Measurements from ENCODE around the gene CACNG4. TPM values are rescaled to one million over a fixed set of nuclear protein-coding genes. Genes with fewer than 3 reads are reported as not detected.
"Not testable (repeated sequence)": the region's sequence is repeated elsewhere in the genome, so short reads cannot be mapped to it uniquely, and the experiment has no call there.

Gene CACNG4
- total RNA-seq, 1 donor from 2014 or later: not detected

DNA sequence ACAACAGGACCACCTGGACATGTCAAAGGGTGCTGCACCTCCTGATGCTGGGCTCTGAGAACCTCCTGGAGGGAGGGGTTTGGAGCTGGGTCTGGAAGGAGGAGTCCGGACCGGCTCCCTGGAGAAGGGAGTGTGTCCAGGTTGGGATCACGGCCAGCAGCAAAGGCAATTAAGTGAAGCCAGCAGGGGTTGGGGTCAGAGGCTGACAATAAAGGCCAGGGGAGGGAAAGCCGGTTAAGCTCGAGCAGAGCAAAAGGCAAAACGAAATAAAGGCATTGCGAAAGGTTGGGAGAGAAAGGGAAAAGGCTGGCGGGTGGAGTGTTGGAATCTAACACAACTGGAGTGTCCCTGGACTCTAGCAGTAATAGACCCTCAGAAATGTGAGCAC lies 992 bp upstream of the CACNG4 start:
- DNase-seq (ENCODE audit: low read depth in 2 of 2): no peak

DNA sequence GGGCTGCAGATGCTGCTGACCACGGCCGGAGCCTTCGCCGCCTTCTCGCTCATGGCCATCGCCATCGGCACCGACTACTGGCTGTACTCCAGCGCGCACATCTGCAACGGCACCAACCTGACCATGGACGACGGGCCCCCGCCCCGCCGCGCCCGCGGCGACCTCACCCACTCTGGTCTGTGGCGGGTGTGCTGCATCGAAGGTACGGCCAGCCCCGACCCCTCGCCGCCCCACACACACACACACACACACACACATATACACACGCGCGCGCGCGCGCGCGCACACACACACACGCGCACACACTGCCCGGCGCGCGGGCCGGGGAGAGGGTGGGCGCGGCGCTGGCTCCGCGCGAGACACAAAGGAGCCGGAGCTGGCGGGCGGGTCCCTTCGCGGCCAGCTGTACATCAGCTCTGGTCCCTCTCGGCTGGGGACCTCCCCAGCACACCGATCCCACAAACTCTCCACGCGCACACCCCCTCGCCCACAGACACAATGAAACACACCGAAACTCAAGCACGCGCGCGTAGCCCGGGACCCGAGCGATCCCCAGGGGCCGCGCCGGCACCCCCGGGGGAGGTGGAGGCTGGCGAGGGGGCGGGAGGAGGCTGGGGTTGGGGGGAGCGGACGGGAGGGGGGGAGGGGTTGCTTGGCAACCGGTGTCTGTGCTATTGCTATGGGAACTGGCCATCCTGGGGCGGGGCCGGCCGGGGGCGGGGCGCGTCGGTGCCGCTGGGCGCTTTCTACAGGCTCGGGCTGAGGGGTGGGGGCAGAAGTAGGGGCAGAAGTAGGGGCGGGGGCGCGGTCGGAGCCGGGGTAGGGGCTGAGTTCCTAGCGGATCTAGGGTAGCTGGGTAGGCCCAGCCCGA lies 658 bp downstream of the CACNG4 start:
- DNase-seq (ENCODE audit: low read depth in 2 of 2): peak; percentile 14 to 20

DNA sequence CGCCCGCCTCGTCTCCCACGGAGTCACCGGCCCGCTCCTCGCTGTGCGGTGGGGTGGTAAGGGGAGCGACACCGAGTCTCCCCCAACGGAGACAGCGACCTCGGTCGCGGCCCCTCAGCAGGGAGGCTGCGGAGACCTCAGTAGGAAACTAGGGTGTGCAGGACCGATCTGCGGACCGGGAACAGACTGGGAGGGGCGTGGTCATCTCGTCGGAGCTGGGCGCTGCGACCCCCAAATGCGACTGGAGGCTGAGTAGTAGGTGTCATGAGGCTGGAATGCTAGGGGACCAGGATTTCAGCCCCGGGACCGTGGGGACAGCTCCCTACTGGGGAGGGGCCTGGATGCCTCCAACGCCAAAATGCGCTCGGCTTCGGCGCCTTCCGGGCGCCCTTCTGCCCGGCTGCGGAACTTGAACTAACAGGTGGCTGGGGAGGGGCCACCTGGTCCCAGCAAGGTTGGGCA lies 1.3 kb downstream of the CACNG4 start:
- no peak for DNase-seq (ENCODE audit: low read depth in 2 of 2)

DNA sequence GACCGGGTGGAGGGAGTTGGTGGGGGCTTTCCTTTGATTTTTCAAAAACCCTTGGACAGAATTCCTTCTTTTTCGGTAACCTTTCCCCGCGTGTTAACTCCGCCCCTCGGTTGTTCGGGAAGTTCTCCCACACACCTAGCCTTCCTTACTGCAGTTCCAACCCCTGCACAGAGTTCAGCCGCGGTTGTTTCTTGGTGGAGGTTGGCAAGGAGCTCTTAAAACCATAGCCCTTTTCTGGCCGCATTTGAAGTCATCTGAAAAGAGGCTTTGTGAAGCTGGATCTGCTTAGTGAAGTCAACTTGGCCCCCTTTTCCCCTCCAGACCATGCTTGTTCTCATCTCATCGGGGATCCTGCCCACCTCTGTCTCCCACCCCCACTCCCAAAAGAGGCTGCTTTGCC lies 1.8 kb downstream of the CACNG4 start:
- no peak for DNase-seq (ENCODE audit: low read depth in 2 of 2)

DNA sequence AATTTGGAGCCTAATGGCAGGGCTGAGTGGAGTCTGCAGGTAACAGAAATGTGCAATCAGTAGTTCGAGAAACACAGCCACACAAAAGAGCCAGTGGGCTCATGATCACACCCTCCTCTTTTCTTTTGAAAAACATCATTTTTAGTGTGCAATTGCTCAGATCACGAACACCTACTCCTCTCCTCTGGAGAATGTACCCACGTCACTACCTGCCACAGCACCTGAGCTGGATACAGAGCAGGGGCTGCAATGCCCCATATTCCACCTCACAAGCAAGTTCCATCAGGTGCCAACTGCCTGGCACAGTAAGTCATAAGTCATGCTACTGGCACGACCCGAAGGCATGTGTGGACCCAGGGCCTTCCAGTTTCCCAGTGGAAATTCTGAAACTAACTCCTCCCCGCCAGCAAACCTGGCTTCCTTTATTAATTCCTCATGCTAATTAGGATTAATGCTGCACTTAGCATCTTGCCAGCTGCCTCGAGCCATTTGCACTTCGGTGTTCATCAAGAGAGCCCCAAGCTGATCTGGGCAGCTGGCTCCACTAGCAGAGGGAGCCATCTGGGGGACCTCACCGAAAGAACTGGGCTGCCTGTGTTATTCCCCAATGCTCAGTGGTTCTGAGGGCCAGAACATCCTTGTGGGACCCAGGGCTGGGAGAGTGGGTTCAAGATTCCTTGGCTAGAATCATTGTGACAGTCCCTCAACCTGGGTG lies 2.4 kb downstream of the CACNG4 start:
- no peak for DNase-seq (ENCODE audit: low read depth in 2 of 2)

DNA sequence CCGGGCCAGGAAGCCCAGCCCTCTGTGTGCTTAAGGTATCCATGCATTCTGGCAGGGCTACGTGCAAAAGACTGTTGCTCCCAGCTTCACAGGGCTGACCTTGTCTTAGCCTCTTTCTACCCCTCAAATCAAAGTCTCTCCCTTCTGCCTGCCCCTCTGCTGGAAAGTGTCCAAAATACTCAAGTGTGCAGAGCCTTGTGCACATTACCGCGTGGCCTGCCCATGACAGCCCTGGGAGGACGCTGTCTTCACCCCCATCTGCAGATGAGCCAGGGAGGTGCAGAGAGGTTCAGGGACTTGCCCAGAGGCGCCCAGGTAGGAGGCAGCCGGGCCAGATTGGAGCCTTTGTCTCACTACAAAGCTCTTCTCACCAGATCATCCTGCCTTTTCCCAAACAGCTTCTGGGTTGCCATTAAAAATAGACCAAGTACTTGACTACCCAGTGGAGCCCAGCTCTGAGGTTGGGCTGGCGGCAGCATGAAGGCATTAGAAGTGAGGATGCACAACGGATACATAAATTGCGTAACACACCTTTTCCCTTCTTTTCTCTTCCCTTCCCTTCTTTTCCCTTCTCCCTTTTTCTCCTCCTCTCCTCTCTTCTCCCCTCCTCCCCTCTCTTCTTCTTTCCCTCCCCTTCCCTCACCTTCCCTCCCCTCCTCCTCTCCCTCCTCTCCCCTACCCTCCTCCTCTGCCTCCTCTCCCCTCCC lies 3.5 kb downstream of the CACNG4 start:
- no peak for DNase-seq (ENCODE audit: low read depth in 2 of 2)

DNA sequence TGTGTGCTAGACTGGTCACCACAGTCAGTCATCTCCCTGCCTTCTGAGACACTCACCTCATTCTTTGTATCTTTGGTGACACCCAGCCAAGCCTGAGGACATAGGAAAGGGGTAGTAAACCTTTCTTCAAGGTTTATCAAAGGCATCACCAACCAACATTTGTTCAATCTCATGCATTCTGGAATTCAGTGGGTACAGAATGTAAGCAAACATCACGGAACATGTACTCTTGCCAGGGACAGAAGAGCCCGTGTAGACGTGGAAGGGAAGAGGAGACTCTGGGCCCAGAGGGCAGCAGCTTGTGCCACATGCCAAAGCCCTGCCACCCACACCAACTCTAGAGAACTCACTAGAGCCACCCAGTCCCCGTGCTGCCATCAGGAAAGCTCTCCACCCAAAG lies 4.4 kb downstream of the CACNG4 start:
- no peak for DNase-seq (ENCODE audit: low read depth in 2 of 2)

DNA sequence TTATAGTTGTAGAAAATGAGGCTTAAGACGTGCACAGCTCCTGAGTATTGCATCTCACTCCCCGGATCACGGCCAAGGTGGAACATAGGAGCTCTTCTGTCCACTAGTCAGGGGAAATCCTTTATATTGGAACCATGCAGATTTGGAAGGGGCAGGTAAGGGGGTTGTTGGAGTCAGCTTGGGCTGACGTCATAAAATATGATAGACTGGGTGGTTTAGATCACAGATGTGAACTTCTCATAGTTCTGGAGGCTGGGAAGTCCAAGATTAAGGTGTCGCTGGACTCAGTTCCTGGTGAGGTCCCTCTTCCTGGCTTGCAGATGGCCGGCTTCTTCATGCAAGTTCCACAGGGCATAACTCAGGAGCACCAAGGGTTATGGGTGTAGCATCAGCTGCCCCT lies 5.6 kb downstream of the CACNG4 start:
- no peak for DNase-seq (ENCODE audit: low read depth in 2 of 2)

DNA sequence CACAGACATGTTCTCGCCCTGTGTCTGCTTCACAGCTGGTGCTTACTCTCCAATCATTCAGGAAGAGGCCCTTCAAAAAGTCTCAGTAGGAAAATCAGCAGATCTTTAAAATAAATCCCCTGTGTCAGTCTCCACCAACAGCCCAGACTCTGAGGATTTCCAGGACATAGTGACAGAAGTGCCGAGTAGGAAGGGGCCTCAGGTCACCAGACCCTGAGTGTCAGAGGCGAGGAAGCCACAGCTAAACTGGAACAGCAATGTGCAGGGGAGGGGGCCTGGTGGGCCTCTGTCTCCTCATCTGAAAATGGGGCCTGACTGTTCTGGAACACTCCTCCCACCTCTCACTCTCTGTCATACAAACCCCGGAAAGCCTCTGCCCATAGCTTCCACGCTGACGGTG lies 6.3 kb downstream of the CACNG4 start:
- DNase-seq (ENCODE audit: low read depth in 2 of 2): no peak

DNA sequence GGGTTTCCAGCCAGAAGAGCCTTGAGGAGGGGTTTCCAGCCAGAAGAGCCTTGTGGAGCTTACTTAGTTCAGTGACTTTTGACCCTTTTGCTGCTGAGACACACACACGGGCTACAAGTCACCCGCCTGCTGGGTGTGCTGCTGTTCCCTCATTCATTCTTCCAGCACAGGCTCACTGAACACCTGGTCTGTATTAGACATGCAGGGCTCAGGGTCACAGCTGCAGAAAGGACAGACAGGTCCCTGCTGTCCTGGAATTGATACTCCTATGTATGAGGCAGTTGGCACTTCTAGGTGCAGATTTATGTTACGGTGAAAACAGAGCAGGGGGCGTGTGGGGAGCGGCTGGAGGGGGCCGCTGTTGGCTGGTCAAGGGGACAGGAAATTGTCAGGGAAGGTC lies 6.8 kb downstream of the CACNG4 start:
- no peak for DNase-seq (ENCODE audit: low read depth in 2 of 2)

DNA sequence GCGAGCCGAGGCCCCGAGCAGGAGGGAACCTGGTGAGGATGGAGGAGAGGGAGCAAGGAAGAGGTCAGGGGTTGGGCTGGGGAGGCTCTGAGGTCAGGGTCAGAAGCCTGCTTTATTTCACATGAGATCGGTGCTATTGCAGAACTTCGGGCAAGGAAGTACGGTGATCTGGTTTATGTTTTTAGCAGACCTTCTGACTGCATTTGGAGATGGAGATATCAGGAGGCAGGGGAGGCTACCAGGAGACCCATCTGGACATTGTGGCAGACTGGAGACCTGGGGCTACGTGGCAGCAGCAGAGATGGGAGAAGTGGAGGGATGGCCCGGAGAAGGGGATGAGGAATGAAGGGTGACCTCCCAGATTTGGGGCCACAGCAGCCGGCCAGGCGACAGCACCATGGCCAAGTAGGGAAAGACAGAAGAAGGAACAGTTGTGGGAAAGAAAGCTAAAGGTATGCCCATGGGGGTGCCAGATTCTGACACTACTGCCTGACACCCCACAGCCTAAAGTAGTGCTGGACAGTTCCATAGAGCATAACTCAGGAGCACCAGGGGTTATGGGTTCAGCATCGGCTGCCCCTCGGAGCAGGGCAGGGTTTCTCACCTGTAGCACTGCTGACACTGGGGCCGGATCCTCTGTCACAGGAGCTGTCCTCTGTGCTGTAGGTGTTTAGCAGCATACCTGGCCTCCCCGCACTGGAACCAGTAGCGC lies 7.4 kb downstream of the CACNG4 start:
- no peak for DNase-seq (ENCODE audit: low read depth in 2 of 2)

DNA sequence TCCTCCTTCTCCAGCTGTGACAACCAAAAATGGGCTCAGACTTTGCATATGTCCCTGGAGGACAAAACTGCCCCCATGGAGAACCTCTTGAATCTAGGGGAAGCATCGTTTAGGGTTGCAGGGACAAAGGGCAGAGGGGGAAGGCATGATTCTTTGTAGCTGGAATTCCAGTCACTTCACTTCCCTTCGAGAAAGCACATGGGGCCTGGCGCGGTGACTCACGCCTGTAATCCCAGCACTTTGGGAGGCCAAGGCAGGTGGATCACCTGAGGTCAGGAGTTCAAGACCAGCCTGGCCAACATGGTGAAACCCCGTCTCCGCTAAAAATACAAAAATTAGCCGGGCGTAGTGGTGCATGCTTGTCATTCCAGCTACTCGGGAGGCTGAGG lies 7.9 kb downstream of the CACNG4 start:
- not testable (repeated sequence) for DNase-seq (ENCODE audit: low read depth in 2 of 2)

DNA sequence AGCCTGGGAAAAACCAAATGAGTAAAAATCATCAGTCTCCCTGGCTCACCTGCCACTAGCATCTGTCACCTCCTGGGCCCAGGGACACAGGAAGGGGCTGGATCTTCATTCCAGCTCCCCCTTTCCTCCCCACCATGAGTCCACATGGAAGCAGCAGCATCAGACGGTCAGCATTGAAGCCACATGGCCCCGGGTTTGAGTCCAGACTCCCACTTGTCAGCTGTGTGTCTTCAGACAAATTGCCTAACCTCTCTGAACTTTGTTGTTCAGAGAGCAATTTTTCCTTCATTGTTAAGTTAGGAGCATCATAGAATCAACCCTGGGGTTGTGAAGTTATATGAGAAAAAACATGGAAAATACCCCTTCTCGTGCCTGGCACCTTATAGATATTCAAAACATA lies 10.7 kb downstream of the CACNG4 start:
- DNase-seq (ENCODE audit: low read depth in 2 of 2): no peak

DNA sequence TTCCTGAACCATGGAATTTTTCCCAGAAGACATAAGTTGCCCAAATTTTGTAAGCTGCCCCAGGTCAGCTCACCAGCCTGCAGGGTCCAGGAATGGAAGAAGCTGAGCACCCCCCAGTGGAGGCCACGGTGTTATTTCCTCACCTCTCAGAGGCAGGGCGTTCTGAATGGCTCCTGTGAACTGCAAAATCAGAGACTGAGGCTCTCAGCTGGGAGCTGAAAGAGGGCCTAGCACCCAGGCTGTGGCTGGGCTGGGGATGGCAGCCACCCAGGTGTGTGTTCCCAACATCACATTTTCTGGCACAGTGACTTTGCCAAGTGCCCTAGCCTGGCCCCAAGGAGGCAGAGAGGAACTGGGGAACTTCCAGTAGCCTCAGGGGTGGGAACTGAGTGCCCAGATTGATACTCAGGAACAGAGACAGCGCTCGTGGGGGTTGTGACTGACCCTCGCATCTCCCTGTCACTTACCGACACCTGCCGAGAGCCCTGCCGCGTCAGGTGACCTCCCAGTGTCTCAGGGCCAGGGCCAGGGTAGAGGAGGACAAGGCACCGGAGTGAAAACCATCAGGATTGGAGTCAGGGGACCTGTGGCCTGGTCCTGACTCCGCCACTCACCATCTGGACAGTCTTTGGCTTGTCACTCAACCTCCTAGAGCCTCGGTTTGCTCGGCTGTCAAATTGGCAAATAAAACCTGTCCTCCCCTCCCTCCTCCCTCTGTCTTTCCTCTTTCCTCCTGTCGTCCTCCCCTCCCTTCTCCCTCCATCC lies 11.3 kb downstream of the CACNG4 start:
- no peak for DNase-seq (ENCODE audit: low read depth in 2 of 2)

DNA sequence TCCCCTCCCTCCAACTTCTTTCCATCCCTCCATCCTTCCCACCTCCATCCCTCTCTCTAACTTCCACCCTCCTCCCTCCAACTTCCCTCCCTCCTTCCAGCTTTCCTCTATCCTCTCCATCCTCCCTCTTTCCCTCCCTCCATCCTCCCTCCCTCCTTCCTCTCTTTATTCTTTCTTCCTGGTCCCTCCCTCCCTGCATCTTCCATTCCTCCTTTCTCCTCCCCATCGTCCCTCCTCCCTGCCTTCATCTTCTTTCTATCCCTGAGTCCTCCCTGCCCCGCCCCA lies 11.8 kb downstream of the CACNG4 start:
- DNase-seq (ENCODE audit: low read depth in 2 of 2): no peak

DNA sequence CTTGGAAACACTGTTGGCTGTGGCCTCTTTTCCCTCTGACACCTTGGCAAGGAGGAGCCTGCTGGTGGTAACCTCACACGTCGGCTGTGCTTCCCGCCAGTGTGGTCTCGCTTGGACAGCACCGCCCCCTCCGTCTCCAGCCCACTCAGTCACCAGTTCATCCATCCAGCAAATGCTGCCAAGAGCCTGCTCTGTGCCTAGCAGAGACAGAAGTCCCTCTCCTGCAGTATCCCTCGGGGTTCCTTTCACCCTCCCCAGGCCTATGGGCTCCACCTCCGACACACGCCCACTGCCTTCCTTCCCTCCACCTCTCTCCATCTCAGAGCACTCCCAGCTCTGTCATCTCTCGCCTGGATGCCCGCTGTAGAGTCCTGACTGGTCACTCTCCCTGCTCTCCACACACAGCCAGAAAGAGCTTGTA lies 12.3 kb downstream of the CACNG4 start:
- no peak for DNase-seq (ENCODE audit: low read depth in 2 of 2)

DNA sequence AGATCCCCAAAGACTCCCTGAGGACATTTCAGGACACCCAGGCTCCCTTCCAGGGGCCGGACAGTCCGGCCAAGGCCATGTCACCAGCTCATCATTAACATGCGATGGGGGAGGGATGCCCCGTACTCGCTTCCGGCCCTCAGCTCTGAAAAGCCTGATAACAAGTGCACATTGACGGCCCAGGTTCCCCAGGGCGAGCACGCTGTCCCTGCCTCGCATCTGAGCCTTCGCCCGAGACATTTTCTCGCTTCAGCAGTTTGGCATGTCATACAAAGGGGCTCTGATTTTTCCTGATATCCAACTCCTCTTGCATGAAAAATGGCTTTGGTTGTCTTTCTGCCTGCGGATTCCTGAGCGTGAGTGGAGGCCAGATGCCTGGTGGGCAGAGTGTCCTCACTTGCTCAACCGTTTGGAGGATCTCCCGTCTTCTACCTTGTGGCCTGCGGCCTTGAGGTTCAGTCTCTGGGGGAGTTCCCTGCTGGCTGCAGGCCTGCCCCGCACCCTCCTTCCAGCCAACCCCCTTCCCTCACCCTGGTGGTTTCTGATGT lies 14.1 kb downstream of the CACNG4 start:
- DNase-seq (ENCODE audit: low read depth in 2 of 2): no peak

DNA sequence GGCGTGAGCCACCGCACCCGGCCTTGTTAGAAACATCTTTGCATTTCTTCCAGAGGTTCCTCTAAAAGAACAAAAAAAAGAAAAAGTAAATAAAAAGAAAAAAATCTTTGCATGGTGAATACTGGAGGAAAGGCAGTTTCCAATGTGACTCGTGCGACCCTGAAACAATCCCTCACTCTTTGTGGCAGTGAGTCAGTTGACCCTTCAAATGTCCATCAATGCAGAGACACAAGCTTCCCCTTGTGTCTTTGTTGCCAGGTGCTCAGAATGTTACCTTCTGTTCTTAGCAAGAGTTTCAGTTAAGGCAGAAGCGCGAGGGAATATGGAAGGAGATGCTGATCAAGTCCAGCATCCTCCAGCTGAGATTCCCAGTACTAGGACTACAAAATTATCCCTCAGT lies 16.4 kb downstream of the CACNG4 start:
- DNase-seq (ENCODE audit: low read depth in 2 of 2): no peak

DNA sequence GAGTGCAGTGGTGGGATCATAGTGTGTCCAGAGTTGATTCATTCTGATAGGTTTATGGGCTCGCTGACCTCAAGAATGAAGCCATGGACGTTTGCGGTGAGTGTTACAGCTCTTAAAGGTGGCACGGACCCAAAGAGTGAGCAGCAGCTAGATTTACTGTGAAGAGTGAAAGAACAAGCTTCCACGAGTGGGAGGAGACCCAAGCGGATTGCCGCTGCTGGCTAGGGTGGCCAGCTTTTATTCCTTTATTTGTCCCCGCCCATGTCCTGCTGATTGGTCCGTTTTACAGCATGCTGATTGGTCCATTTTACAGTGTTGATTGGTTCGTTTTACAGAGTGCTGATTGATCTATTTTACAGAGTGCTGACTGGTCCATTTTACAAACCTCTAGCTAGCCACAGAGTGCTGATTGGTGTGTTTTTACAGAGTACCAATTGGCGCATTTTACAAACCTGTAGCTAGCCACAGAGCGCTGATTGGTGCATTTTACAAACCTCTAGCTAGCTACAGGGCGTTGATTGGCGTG lies 17.5 kb downstream of the CACNG4 start:
- DNase-seq (ENCODE audit: low read depth in 2 of 2): no peak

DNA sequence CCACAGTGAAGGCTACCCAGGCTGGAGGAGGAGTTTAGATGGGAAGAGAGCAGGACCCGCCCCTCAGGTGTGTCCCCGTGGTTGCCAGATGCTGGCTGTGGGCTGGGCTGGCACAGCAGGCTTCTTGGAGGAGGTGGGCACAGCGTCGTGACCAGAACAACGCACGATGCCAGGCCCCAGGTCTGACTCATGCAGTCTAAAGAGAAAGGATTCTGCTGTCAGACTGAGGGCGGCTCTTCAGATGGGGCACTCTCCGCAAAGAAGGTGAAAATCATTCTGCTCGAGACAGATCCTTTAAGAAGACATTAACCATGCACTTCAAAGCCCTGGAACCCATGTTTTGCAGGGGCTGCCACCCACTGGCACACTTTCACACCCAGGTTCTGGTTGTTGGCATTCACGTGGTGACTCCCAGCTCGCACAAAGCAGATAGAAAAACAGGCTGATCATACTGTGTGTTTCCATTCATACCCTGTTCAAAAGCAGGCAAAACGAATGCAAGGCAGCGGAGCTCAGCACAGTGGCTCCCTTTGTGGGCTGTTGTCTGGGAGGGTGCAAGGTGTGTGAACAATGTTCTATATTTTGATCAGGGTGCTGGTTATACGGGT lies 19.0 kb downstream of the CACNG4 start:
- DNase-seq (ENCODE audit: low read depth in 2 of 2): no peak

Measured in lung microvascular endothelial cell (primary cell).